ENCODE data around the gene SPSB3.

DNA sequence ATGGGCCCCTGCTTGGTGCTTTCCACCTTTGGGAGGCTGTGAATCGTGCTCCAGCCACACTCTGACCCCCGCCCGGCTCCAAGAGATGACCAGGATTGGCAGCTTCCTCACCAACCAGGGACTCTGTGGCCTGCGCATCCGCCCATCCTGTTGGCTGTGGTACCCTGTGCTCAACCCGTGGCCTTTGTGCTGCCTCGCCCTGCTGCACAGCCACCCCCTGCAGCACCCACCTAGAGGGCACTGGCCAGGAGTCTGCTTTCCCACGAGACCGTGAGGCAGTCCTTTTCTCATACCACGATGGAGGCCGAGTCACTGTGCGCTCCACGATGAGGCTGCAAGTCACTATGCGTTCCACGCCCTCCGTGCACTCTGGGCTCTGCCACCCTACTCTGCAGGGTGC, 30.4 kb downstream of the SPSB3 start:
- TF ChIP-seq, protein P1, sequence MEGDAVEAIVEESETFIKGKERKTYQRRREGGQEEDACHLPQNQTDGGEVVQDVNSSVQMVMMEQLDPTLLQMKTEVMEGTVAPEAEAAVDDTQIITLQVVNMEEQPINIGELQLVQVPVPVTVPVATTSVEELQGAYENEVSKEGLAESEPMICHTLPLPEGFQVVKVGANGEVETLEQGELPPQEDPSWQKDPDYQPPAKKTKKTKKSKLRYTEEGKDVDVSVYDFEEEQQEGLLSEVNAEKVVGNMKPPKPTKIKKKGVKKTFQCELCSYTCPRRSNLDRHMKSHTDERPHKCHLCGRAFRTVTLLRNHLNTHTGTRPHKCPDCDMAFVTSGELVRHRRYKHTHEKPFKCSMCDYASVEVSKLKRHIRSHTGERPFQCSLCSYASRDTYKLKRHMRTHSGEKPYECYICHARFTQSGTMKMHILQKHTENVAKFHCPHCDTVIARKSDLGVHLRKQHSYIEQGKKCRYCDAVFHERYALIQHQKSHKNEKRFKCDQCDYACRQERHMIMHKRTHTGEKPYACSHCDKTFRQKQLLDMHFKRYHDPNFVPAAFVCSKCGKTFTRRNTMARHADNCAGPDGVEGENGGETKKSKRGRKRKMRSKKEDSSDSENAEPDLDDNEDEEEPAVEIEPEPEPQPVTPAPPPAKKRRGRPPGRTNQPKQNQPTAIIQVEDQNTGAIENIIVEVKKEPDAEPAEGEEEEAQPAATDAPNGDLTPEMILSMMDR (IDR thresholded peaks at IDR 0.05) = no peak
- TF ChIP-seq POLR2A (IDR thresholded peaks at IDR 0.05) = no peak
